Suprapubic skin (tissue), 4 donors: ENCODE results near the gene ADAT2. TPM values are rescaled to one million over a fixed set of nuclear protein-coding genes. Genes with fewer than 3 reads are reported as not detected.
A peak's percentile ranks its signal among the peaks of the same experiment; 100 is the strongest.

ENCODE experiments used
- DNase-seq, 2 donors: peaks; one replicate each; pipeline ENCODE4 v3.0.0-alpha.2; 2019; ENCODE audit warnings: low spot score in 2 of 2
- H3K27ac ChIP-seq: fragments of 200-600 bp; sonication (generic); one replicate; pipeline ENCODE4 v1.5.1; 2019
- H3K27me3 ChIP-seq: fragments of 200-600 bp; sonication (generic); one replicate; pipeline ENCODE4 v1.5.1; 2019
- H3K36me3 ChIP-seq: fragments of 200-600 bp; sonication (generic); one replicate; pipeline ENCODE4 v1.5.1; 2019
- H3K4me1 ChIP-seq: fragments of 200-600 bp; sonication (generic); one replicate; pipeline ENCODE4 v1.5.1; 2019
- H3K4me3 ChIP-seq: fragments of 200-600 bp; sonication (generic); one replicate; pipeline ENCODE4 v1.5.1; 2019; ENCODE audit warnings: mild to moderate bottlenecking
- H3K9me3 ChIP-seq: fragments of 200-600 bp; sonication (generic); one replicate; pipeline ENCODE4 v1.5.1; 2019
- EP300 ChIP-seq: sonication (generic); formaldehyde crosslinking; IDR thresholded peaks from one replicate; pipeline ENCODE4 v1.6.1; 2017; ENCODE audit warnings: antibody characterized with exemption
- POLR2A ChIP-seq, 2 donors: fragments of 450-650 bp; IDR thresholded peaks; one replicate each; pipeline ENCODE4 v1.6.1; 2017; ENCODE audit warnings: antibody characterized with exemption in 2 of 2, mild to moderate bottlenecking in 2 of 2, moderate library complexity in 2 of 2
- POLR2AphosphoS5 ChIP-seq, 3 donors: sonication (generic); formaldehyde crosslinking; IDR thresholded peaks; one replicate each; pipeline ENCODE4 v1.6.1; 2017; ENCODE audit warnings: antibody characterized with exemption in 3 of 3
- WGBS: methylation state at CpG from one replicate; pipeline ENCODE4 v1.1.5; 2018; 5-methylcytosine and 5-hydroxymethylcytosine counted together
- total RNA-seq, 4 donors: library from RNA; depleted of rRNA; stranded (reverse); fragments of >200 nt; gene quantifications; one replicate each; pipeline ENCODE4 v1.1.0, GENCODE V29; 2016
- TF ChIP-seq, protein P1 (sequence below), 2 donors: fragments of 200-600 bp in 1 of 2; fragments of 450-650 bp in 1 of 2; sonication (generic) in 1 of 2; IDR thresholded peaks; one replicate each; pipeline ENCODE4 v1.5.1; 2016 to 2019; ENCODE audit warnings: antibody characterized with exemption in 2 of 2, mild to moderate bottlenecking in 1 of 2, moderate library complexity in 1 of 2

Gene ADAT2
- total RNA-seq, 4 donors from 2014 or later, result 7.2 to 13.7 (median 8.1) TPM

DNA sequence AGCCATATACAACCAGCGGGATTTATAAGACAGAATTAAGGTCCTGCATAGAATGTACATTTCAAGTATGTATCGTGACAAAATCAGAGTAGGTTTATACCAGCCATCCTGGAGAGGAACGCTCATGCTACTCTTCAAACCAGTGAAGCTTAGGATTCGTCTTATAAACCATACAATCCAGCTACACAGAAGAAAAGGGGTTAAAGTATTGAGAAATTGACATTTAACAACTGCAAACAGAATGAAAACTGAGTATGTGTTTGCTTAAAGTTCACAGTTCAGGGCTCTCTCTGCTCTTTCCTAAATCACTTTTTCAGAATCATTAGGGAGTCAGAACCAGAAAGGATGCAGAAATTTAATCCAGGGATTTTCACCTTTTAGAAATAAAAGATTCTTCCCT is 17.9 kb downstream of the ADAT2 start:
- TF ChIP-seq POLR2AphosphoS5 (IDR thresholded peaks at IDR 0.05) (no peak), EP300 (no peak), POLR2A (IDR thresholded peaks at IDR 0.05) (no peak)
- TF ChIP-seq, protein P1, sequence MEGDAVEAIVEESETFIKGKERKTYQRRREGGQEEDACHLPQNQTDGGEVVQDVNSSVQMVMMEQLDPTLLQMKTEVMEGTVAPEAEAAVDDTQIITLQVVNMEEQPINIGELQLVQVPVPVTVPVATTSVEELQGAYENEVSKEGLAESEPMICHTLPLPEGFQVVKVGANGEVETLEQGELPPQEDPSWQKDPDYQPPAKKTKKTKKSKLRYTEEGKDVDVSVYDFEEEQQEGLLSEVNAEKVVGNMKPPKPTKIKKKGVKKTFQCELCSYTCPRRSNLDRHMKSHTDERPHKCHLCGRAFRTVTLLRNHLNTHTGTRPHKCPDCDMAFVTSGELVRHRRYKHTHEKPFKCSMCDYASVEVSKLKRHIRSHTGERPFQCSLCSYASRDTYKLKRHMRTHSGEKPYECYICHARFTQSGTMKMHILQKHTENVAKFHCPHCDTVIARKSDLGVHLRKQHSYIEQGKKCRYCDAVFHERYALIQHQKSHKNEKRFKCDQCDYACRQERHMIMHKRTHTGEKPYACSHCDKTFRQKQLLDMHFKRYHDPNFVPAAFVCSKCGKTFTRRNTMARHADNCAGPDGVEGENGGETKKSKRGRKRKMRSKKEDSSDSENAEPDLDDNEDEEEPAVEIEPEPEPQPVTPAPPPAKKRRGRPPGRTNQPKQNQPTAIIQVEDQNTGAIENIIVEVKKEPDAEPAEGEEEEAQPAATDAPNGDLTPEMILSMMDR (IDR thresholded peaks at IDR 0.05), result no peak
- Histone ChIP-seq H3K27me3 (no peaks in the 10 kb centered on the region), H3K9me3 (no peaks in the 10 kb centered on the region), H3K27ac (no peak overlapping the region), H3K4me3 (no peak overlapping the region), H3K36me3 (peaks cover 14% of the 10 kb centered on the region), H3K4me1 (no peaks in the 10 kb centered on the region)
- DNase-seq, result no peak
- 92% methylated on average over 4 of the region's 4 CpGs for WGBS

DNA sequence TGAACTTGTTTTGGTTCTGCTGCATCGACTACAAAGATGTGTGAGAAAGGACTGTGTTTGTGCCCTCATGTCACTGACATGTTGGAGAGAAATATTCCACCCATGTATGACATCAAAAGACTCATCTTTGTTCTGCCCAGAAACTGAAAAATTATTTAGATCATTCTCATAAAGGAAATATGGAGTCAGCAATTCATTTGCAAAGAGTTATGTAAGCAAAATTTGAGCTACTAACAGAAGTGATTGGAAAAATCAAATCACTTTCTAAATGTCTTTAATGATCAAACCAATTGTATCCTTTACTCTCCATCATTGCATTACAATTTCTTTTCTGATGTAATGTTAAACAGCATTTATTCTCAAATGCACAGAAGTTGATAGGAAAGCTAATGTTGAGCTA is 19.3 kb downstream of the ADAT2 start:
- no peaks in the 10 kb centered on the region for H3K27me3 ChIP-seq
- peaks cover 9% of the 10 kb centered on the region for H3K36me3 ChIP-seq
- no peaks in the 10 kb centered on the region for H3K9me3 ChIP-seq
- TF ChIP-seq POLR2A (IDR thresholded peaks at IDR 0.05), result no peak
- TF ChIP-seq POLR2AphosphoS5 (IDR thresholded peaks at IDR 0.05), result no peak
- TF ChIP-seq, protein P1 (IDR thresholded peaks at IDR 0.05), result no peak
- H3K4me1 ChIP-seq, result no peaks in the 10 kb centered on the region
- DNase-seq, result no peak
- WGBS, result 88% methylated on average over 1 of the region's 1 CpG
- no peak overlapping the region for H3K4me3 ChIP-seq
- no peak overlapping the region for H3K27ac ChIP-seq

DNA sequence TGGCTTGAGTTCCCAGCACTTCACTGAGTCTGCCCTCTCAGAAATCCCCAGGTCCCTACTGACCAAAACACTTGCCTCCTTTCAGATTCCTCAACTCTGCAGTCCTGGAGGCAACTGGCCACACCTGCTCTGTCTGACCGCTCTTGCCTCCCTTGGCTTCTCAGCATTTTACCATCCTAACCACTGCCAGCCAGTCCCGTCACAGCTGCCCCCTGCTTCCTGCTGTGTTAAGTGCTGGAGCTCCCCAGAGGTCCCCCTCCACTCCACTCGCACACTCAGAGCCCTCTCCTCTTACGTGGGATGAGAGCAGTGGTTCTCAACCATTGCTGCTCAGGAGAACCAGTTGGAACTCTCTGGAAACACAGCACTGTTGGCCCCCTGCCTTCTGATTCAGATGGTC is 20.5 kb downstream of the ADAT2 start:
- Histone ChIP-seq H3K36me3 (peaks cover 7% of the 10 kb centered on the region), H3K4me3 (no peak overlapping the region), H3K27me3 (no peaks in the 10 kb centered on the region), H3K27ac (no peak overlapping the region), H3K9me3 (no peaks in the 10 kb centered on the region), H3K4me1 (no peaks in the 10 kb centered on the region)
- TF ChIP-seq, protein P1 (IDR thresholded peaks at IDR 0.05), result no peak
- 99% methylated on average over 4 of the region's 4 CpGs for WGBS
- DNase-seq, result no peak

DNA sequence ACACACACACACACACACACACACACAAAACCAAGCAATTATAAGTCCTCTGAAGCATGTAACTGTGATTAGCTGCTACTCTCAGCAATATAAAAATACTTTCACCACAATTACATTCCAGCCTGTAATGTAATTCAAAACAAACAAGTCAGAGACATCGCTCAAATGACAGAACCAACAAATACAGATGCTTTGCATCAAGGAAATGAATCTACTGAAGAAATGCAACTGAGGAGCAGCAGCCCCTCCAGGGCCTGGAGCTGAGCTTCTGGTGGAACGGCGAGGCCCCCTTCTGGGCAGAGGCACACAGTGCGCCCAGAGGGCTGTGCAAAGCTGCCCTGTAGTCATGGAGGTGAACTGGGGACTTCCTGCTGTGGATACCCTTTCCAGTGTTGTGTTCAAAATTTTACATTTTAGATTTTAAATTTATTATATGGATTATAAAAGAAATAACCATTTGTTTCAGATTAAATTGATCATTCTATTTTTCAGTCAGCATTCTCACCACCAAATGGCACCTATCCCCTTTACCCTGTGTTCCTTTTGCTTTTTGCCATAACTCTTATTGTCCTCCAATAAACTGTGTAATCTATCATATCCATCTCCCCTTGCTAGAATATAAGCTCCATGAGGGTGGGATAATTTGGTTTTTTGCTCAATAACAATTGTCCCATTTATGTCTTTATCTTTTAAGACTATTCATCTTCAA is 23.2 kb downstream of the ADAT2 start:
- 17% methylated on average over 4 of the region's 4 CpGs for WGBS
- Histone ChIP-seq H3K9me3 (no peaks in the 10 kb centered on the region), H3K27me3 (no peaks in the 10 kb centered on the region), H3K27ac (no peak overlapping the region), H3K4me1 (no peaks in the 10 kb centered on the region), H3K36me3 (peaks cover 5% of the 10 kb centered on the region), H3K4me3 (no peak overlapping the region)
- DNase-seq, result peak; percentile 68 to 85
- no peak for TF ChIP-seq POLR2A (IDR thresholded peaks at IDR 0.05)
- TF ChIP-seq, protein P1 (IDR thresholded peaks at IDR 0.05), result peak; percentile 77 to 96

DNA sequence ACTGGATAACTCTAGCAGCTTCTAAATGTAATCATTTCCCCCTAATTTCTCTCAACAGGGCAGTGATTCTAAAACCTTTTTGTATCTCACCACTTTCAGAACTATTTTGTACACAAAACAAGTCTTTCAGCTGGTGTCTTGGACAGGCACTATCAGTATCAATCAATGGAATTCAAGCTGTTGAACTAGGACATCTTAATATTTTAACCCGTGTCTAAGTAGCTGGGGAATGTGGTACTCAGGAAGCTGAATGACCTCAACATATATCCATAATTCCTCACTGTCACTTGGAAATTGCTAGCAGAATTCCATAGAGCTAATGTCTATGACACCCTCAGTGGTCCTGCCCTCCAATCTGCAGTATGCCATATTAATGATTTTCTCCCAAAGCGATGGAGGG is 24.5 kb downstream of the ADAT2 start:
- WGBS, result 95% methylated on average over 2 of the region's 2 CpGs
- H3K9me3 ChIP-seq, result no peaks in the 10 kb centered on the region

More for the DNA sequence above, 24.5 kb downstream of the ADAT2 start:
- DNase-seq, result no peak
- Histone ChIP-seq H3K27ac (no peak overlapping the region), H3K4me3 (no peak overlapping the region), H3K27me3 (no peaks in the 10 kb centered on the region), H3K36me3 (no peaks in the 10 kb centered on the region), H3K4me1 (no peaks in the 10 kb centered on the region)
- TF ChIP-seq POLR2AphosphoS5 (IDR thresholded peaks at IDR 0.05) (no peak), EP300 (no peak), POLR2A (IDR thresholded peaks at IDR 0.05) (no peak)
- TF ChIP-seq, protein P1 (IDR thresholded peaks at IDR 0.05), result no peak
